ENCODE measurements around the gene MARCHF3.

MARCHF3 gene

GRCh38 chr5:127041571-127041970 lies 11.2 kb upstream of the MARCHF3 start:
- Histone ChIP-seq H4K20me1 (ENCODE audit: insufficient read depth) (no peaks in the 10 kb centered on the region), H3K36me3 (ENCODE audit: insufficient read depth) (no peaks in the 10 kb centered on the region), H3K9ac (no peak overlapping the region), H3K27ac (no peak overlapping the region), H3K79me2 (ENCODE audit: insufficient read depth, low read depth) (no peaks in the 10 kb centered on the region), H2AFZ (ENCODE audit: low read depth) (no peak overlapping the region), H3K4me1 (ENCODE audit: low read depth, poor library complexity, severe bottlenecking) (no peaks in the 10 kb centered on the region), H3K4me2 (no peak overlapping the region), H3K27me3 (ENCODE audit: insufficient read depth, low read depth) (no peaks in the 10 kb centered on the region), H3K4me3 (IDR thresholded peaks at IDR 0.05; ENCODE audit: insufficient read depth, low read depth, low read length) (no peak overlapping the region)
- TF ChIP-seq CTCF (conservative IDR thresholded peaks at IDR 0.05; ENCODE audit: low read depth, low read length) = no peak

GRCh38 chr5:127040796-127041520 lies 10.6 kb upstream of the MARCHF3 start:
- no peak overlapping the region for H3K27ac ChIP-seq
- TF ChIP-seq CTCF (conservative IDR thresholded peaks at IDR 0.05; ENCODE audit: low read depth, low read length) = no peak

GRCh38 chr5:127038550-127038949 lies 8.2 kb upstream of the MARCHF3 start:
- peaks cover 10% of the 10 kb centered on the region for H3K4me1 ChIP-seq (ENCODE audit: low read depth, poor library complexity, severe bottlenecking)

More at GRCh38 chr5:127040796-127041520, 10.6 kb upstream of the MARCHF3 start:
- Histone ChIP-seq H3K9ac (no peak overlapping the region), H3K4me2 (no peak overlapping the region), H4K20me1 (ENCODE audit: insufficient read depth) (no peaks in the 10 kb centered on the region), H3K27me3 (ENCODE audit: insufficient read depth, low read depth) (no peaks in the 10 kb centered on the region), H3K36me3 (ENCODE audit: insufficient read depth) (no peaks in the 10 kb centered on the region), H3K4me3 (IDR thresholded peaks at IDR 0.05; ENCODE audit: insufficient read depth, low read depth, low read length) (no peak overlapping the region), H2AFZ (ENCODE audit: low read depth) (no peak overlapping the region), H3K79me2 (ENCODE audit: insufficient read depth, low read depth) (no peaks in the 10 kb centered on the region), H3K4me1 (ENCODE audit: low read depth, poor library complexity, severe bottlenecking) (peaks cover 3% of the 10 kb centered on the region)

GRCh38 chr5:127031863-127032232 lies 1.5 kb upstream of the MARCHF3 start:
- no peaks in the 10 kb centered on the region for H4K20me1 ChIP-seq (ENCODE audit: insufficient read depth)
- TF ChIP-seq CTCF (conservative IDR thresholded peaks at IDR 0.05; ENCODE audit: low read depth, low read length) = no peak
- H3K4me2 ChIP-seq = peak overlapping the region; percentile 64; the same call in 1 of the 2 replicates
- peak overlapping the region; percentile 95; the same call in 1 of the 2 replicates for H2AFZ ChIP-seq (ENCODE audit: low read depth)
- H3K36me3 ChIP-seq (ENCODE audit: insufficient read depth) = no peaks in the 10 kb centered on the region
- no peaks in the 10 kb centered on the region for H3K27me3 ChIP-seq (ENCODE audit: insufficient read depth, low read depth)
- peaks cover 22% of the 10 kb centered on the region for H3K4me1 ChIP-seq (ENCODE audit: low read depth, poor library complexity, severe bottlenecking)
- no peak overlapping the region for H3K27ac ChIP-seq
- no peaks in the 10 kb centered on the region for H3K79me2 ChIP-seq (ENCODE audit: insufficient read depth, low read depth)
- no peak overlapping the region for H3K4me3 ChIP-seq (IDR thresholded peaks at IDR 0.05; ENCODE audit: insufficient read depth, low read depth, low read length)
- no peak overlapping the region for H3K9ac ChIP-seq

More at GRCh38 chr5:127038550-127038949, 8.2 kb upstream of the MARCHF3 start:
- no peak overlapping the region for H3K4me2 ChIP-seq
- no peak overlapping the region for H3K9ac ChIP-seq
- no peak overlapping the region for H3K27ac ChIP-seq
- H3K36me3 ChIP-seq (ENCODE audit: insufficient read depth) = no peaks in the 10 kb centered on the region
- no peaks in the 10 kb centered on the region for H3K27me3 ChIP-seq (ENCODE audit: insufficient read depth, low read depth)
- H2AFZ ChIP-seq (ENCODE audit: low read depth) = no peak overlapping the region
- no peak overlapping the region for H3K4me3 ChIP-seq (IDR thresholded peaks at IDR 0.05; ENCODE audit: insufficient read depth, low read depth, low read length)
- H3K79me2 ChIP-seq (ENCODE audit: insufficient read depth, low read depth) = no peaks in the 10 kb centered on the region
- no peaks in the 10 kb centered on the region for H4K20me1 ChIP-seq (ENCODE audit: insufficient read depth)
- TF ChIP-seq CTCF (conservative IDR thresholded peaks at IDR 0.05; ENCODE audit: low read depth, low read length) = no peak
